GM21723 (cell line): ENCODE results near the gene SLC12A8.

ENCODE experiments used
- ATAC-seq: cut with Tn5 transposase; IDR thresholded peaks from one replicate; pipeline ENCODE4 v1.9.1; 2021; ENCODE audit warnings: mild to moderate bottlenecking, moderate library complexity; ENCODE audit not compliant: unreplicated experiment

SLC12A8 gene

GRCh38 chr3:125140818-125141595 is 71.5 kb downstream of the SLC12A8 start:
- peak; percentile 19 for ATAC-seq

GRCh38 chr3:125140011-125140817 is 72.3 kb downstream of the SLC12A8 start:
- no peak for ATAC-seq

- no peak for ATAC-seq
Observed at GRCh38 chr3:125139386-125139785, 73.2 kb downstream of the SLC12A8 start.

- no peak for ATAC-seq
Observed at GRCh38 chr3:125137358-125138033, 75.1 kb downstream of the SLC12A8 start.

- ATAC-seq = no peak
Observed at GRCh38 chr3:125136966-125137357, 75.6 kb downstream of the SLC12A8 start.

- ATAC-seq = no peak
Observed at GRCh38 chr3:125136515-125136914, 76.0 kb downstream of the SLC12A8 start.

- no peak for ATAC-seq
Observed at GRCh38 chr3:125134952-125135351, 77.6 kb downstream of the SLC12A8 start.

GRCh38 chr3:125132815-125133214 is 79.7 kb downstream of the SLC12A8 start:
- ATAC-seq = peak; percentile 43

GRCh38 chr3:125129512-125129997 is 83.0 kb downstream of the SLC12A8 start:
- ATAC-seq = no peak

- no peak for ATAC-seq
Observed at GRCh38 chr3:125128861-125129501, 83.6 kb downstream of the SLC12A8 start.

- ATAC-seq = no peak
Observed at GRCh38 chr3:125126323-125126722, 86.2 kb downstream of the SLC12A8 start.

GRCh38 chr3:125125821-125126245 is 86.7 kb downstream of the SLC12A8 start:
- ATAC-seq = no peak

GRCh38 chr3:125123451-125124305 is 88.9 kb downstream of the SLC12A8 start:
- ATAC-seq = no peak

- ATAC-seq = peak; percentile 50
Observed at GRCh38 chr3:125121246-125122010, 91.1 kb downstream of the SLC12A8 start.

GRCh38 chr3:125120379-125121122 is 92.0 kb downstream of the SLC12A8 start:
- peak; percentile 29 for ATAC-seq

GRCh38 chr3:125119752-125120378 is 92.7 kb downstream of the SLC12A8 start:
- peak; percentile 58 for ATAC-seq

GRCh38 chr3:125118600-125118999 is 93.9 kb downstream of the SLC12A8 start:
- ATAC-seq = no peak

GRCh38 chr3:125117631-125118191 is 94.8 kb downstream of the SLC12A8 start:
- ATAC-seq = no peak
